Lower leg skin (tissue), 4 donors: ENCODE data around the gene CDK3. TPM values are rescaled to one million over a fixed set of nuclear protein-coding genes. Genes with fewer than 3 reads are reported as not detected.

Experiments used
- DNase-seq, 2 donors: peaks; one replicate each; pipeline ENCODE4 v3.0.0-alpha.2; 2019; ENCODE audit warnings: low spot score in 2 of 2
- H3K4me3 ChIP-seq: fragments of 200-600 bp; sonication (generic); 2 replicates; pipeline ENCODE4 v1.5.1; 2017; ENCODE audit warnings: mild to moderate bottlenecking, low read depth; ENCODE audit not compliant: poor library complexity, severe bottlenecking
- CTCF ChIP-seq, 3 donors: fragments of 450-650 bp; IDR thresholded peaks; one replicate each; pipeline ENCODE4 v1.5.1; 2016; ENCODE audit warnings: antibody characterized with exemption in 3 of 3, mild to moderate bottlenecking in 3 of 3, moderate library complexity in 2 of 3
- POLR2A ChIP-seq, 2 donors: fragments of 450-650 bp; IDR thresholded peaks; one replicate each; pipeline ENCODE4 v1.6.1; 2016 to 2017; ENCODE audit warnings: antibody characterized with exemption in 2 of 2, mild to moderate bottlenecking in 1 of 2, moderate library complexity in 1 of 2
- WGBS, 2 donors: methylation state at CpG; one replicate each; pipeline ENCODE4 v1.1.5; 2018; 5-methylcytosine and 5-hydroxymethylcytosine counted together
- intact Hi-C: fragments of 100-400 bp; cut with DNase I; formaldehyde crosslinking; loops from one replicate; pipeline ENCODE4 v1.15.0; 2023; ENCODE audit warnings: low total_unique reads
- total RNA-seq, 4 donors: library from RNA; depleted of rRNA; stranded (reverse); fragments of >200 nt; gene quantifications; one replicate each; pipeline ENCODE4 v1.1.0, GENCODE V29; 2016

CDK3 gene
- total RNA-seq, 4 donors from 2014 or later: 2.7 to 8.4 (median 4.5) TPM

DNA sequence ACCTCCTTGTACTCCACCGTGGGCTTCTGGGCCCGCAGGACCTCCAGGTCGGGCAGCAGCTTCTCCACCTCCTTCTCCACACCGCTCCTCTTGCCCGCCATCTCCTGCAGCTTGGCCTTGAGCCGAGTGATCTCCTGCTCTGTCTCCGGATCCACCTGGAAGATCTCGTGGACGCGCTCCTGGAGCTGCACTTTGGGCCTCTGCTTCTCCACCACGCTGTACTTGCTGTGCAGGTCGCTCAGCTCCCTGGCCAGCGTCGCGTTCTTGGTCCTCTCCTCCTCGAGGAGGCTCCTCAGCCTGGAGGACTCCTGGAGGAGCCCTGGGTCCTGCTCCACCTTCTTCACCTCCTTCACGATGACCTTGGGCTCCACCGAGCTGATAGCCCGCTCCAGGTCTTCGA is 8.8 kb downstream of the CDK3 start:
- TF ChIP-seq CTCF (IDR thresholded peaks at IDR 0.05): no peak
- TF ChIP-seq POLR2A (IDR thresholded peaks at IDR 0.05): no peak
- intact Hi-C loops: loop anchor here (5.0 kb wide), 1 partner anchor 102 kb away; no protein-coding TSS in a partner anchor
- WGBS, 2 donors: 95% methylated on average over 20 of the region's 20 CpGs
- H3K4me3 ChIP-seq: no peak overlapping the region
- no peak for DNase-seq

- WGBS, 2 donors: 89 to 91% methylated on average over 21 of the region's 21 CpGs
- intact Hi-C loops: loop anchor here (5.0 kb wide), 2 partner anchors 52 to 103 kb away; no protein-coding TSS in a partner anchor
- no peak overlapping the region for H3K4me3 ChIP-seq
- TF ChIP-seq POLR2A (IDR thresholded peaks at IDR 0.05): no peak
- TF ChIP-seq CTCF (IDR thresholded peaks at IDR 0.05): no peak
- no peak for DNase-seq
These were observed 9.5 kb downstream of the CDK3 start for GRCh38 chr17:76009969-76010661.

DNA sequence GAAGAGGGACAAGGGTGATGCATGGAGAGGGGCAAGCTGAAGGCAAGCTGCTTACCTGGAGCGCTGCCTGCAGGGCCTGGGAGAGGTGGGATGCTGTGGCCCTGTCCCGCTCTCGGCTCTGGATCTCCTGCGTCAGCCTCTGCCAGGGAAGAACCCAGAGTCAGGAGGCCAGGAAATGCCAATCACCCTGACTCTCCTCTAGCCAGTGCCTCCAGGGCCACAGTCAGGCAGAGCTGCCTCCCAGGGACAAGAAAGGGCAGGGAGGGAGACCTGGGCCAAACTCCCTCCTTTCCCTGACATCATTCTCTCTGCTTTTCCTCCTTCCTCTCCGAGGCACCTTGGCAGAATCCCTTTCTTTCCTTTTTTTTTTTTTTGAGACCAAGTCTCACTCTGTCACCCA is 11.3 kb downstream of the CDK3 start:
- TF ChIP-seq POLR2A (IDR thresholded peaks at IDR 0.05) (no peak), CTCF (IDR thresholded peaks at IDR 0.05) (no peak)
- 76 to 80% methylated on average over 5 of the region's 5 CpGs for WGBS, 2 donors
- intact Hi-C loops: loop anchor here (5.0 kb wide), 1 partner anchor 50 kb away; no protein-coding TSS in a partner anchor
- DNase-seq: no peak
- H3K4me3 ChIP-seq: no peak overlapping the region

GRCh38 chr17:76013377-76013932 is 12.8 kb downstream of the CDK3 start:
- DNase-seq: no peak
- intact Hi-C loops: loop anchor here (5.0 kb wide), 1 partner anchor 49 kb away; no protein-coding TSS in a partner anchor
- TF ChIP-seq CTCF (IDR thresholded peaks at IDR 0.05) (no peak), POLR2A (IDR thresholded peaks at IDR 0.05) (no peak)
- 83 to 85% methylated on average over 15 of the region's 15 CpGs for WGBS, 2 donors
- no peak overlapping the region for H3K4me3 ChIP-seq

DNA sequence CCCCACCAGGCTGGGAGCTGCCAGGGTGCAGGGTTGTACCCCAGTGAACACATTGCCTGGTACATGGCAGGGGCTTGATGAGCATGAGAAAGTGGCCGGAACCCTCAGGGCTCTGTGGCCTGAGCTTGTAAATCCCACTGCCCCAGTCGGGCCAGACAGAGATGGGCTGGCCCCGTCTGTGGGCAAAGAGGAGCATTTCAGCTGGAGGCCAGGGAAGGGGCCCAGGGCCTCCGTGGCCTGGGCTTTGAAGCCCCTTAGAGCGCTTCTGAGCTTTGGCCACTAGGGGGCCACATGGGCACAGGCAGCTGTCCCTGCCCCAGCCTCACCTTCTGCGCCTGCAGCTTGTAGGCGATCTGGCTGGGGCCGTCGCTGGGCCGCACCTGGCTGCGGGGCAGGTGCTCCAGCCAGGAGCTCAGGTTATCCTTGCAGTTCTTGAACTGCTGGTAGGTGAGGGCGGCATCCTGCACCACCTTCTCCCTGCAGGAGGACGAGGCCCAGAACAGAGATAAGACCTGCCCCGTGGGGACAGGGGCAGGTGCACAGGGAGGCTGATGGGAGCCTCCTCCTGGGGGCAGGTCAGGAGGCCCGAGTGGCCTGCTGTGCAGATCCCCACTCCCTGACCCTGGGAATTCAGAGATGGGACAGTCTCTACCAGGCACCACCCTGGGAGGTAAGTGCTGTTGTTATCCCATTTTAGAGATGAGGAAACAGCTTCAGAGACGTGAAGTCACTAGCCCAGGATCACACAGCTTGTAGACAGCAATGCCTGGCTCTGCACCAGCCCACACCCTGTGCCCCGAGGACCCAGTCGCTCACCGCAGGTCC is 13.7 kb downstream of the CDK3 start:
- DNase-seq: peak in 1 of 2 donors; percentile 33
- no peak overlapping the region for H3K4me3 ChIP-seq
- TF ChIP-seq POLR2A (IDR thresholded peaks at IDR 0.05) (no peak), CTCF (IDR thresholded peaks at IDR 0.05) (peak in 2 of 3 donors; percentile 84 to 86)
- WGBS, 2 donors: 29 to 48% methylated on average over 9 to 10 of the region's 19 CpGs
- intact Hi-C loops: loop anchor here (5.0 kb wide), 1 partner anchor 48 kb away; no protein-coding TSS in a partner anchor
